ENCODE results near the gene PTGR3.

PTGR3 gene

DNA sequence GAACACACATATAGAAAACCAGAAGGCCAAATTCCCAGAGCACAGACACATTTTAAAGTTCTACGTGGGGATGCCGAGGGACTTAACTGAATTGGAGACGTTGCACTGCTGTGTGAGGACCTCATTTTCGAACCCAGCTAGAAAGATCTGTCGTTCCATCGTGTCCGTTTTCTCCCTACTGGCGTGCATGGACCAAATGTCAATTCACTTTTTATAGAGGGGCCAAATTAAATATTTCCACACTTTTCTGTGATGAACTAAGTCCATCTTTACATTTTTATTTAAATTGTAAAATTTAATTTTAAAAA lies 966 bp upstream of the PTGR3 start:
- Histone ChIP-seq H2AFZ (ENCODE audit: low read length) (peak overlapping the region; percentile 75), H3K9me3 (ENCODE audit: low read length) (no peaks in the 10 kb centered on the region), H3K4me2 (ENCODE audit: low read length) (peak overlapping the region; percentile 94), H3K9me2 (ENCODE audit: low read depth, low read length) (no peaks in the 10 kb centered on the region), H3K27me3 (ENCODE audit: insufficient read depth, low read length) (0 out of 2 replicates have a peak, but pooled peaks cover 11% of the 10 kb centered on the region), H4K20me1 (ENCODE audit: insufficient read depth, low read length) (no peaks in the 10 kb centered on the region), H3F3A (ENCODE audit: insufficient read depth, low read length) (no peaks in the 10 kb centered on the region; the same call in 1 of the 2 replicates), H3K36me3 (ENCODE audit: insufficient read depth, low read length) (no peaks in the 10 kb centered on the region; the same call in 1 of the 2 replicates), H3K79me2 (ENCODE audit: insufficient read depth, low read length) (no peaks in the 10 kb centered on the region), H3K4me1 (ENCODE audit: insufficient read depth, low read length, severe bottlenecking) (peaks cover 23% of the 10 kb centered on the region), H3K27ac (ENCODE audit: low read depth, low read length, poor library complexity, severe bottlenecking) (peak overlapping the region; percentile 56), H3K9ac (ENCODE audit: low read length) (peak overlapping the region; percentile 79), H3K4me3 (ENCODE audit: low read depth, low read length, poor library complexity, severe bottlenecking) (peak overlapping the region; percentile 94)
- TF ChIP-seq EZH2 (IDR thresholded peaks at IDR 0.05; ENCODE audit: borderline replicate concordance, low read length) = no peak
- TF ChIP-seq, protein P1, sequence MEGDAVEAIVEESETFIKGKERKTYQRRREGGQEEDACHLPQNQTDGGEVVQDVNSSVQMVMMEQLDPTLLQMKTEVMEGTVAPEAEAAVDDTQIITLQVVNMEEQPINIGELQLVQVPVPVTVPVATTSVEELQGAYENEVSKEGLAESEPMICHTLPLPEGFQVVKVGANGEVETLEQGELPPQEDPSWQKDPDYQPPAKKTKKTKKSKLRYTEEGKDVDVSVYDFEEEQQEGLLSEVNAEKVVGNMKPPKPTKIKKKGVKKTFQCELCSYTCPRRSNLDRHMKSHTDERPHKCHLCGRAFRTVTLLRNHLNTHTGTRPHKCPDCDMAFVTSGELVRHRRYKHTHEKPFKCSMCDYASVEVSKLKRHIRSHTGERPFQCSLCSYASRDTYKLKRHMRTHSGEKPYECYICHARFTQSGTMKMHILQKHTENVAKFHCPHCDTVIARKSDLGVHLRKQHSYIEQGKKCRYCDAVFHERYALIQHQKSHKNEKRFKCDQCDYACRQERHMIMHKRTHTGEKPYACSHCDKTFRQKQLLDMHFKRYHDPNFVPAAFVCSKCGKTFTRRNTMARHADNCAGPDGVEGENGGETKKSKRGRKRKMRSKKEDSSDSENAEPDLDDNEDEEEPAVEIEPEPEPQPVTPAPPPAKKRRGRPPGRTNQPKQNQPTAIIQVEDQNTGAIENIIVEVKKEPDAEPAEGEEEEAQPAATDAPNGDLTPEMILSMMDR (IDR thresholded peaks at IDR 0.05; ENCODE audit: low read length) = no peak

DNA sequence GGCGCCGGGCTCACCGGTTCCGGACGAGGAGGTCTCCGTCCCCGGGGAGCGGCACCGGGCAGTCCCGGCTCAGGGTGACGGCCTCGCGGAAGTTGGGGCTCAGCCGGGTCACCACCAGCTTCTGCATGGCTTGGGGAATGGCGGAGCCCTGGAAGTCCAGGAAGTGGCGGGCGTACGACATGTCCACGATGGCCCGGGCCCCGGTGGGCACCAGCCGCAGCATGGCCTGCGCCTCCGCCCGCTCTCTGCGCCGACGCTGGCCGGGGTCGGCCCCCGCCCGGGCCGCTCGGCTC lies 157 bp downstream of the PTGR3 start:
- H3K9ac ChIP-seq (ENCODE audit: low read length) = peak overlapping the region; percentile 79
- H3K9me2 ChIP-seq (ENCODE audit: low read depth, low read length) = no peaks in the 10 kb centered on the region
- H3K4me2 ChIP-seq (ENCODE audit: low read length) = peak overlapping the region; percentile 94
- 0 out of 2 replicates have a peak, but pooled peaks cover 6% of the 10 kb centered on the region for H3K27me3 ChIP-seq (ENCODE audit: insufficient read depth, low read length)
- H3K79me2 ChIP-seq (ENCODE audit: insufficient read depth, low read length) = no peaks in the 10 kb centered on the region
- no peaks in the 10 kb centered on the region for H3K36me3 ChIP-seq (ENCODE audit: insufficient read depth, low read length)
- peak overlapping the region; percentile 94 for H3K4me3 ChIP-seq (ENCODE audit: low read depth, low read length, poor library complexity, severe bottlenecking)
- no peak overlapping the region for H2AFZ ChIP-seq (ENCODE audit: low read length)
- H3F3A ChIP-seq (ENCODE audit: insufficient read depth, low read length) = no peaks in the 10 kb centered on the region; the same call in 1 of the 2 replicates
- no peak overlapping the region for H3K27ac ChIP-seq (ENCODE audit: low read depth, low read length, poor library complexity, severe bottlenecking)
- H3K4me1 ChIP-seq (ENCODE audit: insufficient read depth, low read length, severe bottlenecking) = peaks cover 23% of the 10 kb centered on the region
- H3K9me3 ChIP-seq (ENCODE audit: low read length) = no peaks in the 10 kb centered on the region
- TF ChIP-seq EZH2 (IDR thresholded peaks at IDR 0.05; ENCODE audit: borderline replicate concordance, low read length) = no peak
- TF ChIP-seq, protein P1 (IDR thresholded peaks at IDR 0.05; ENCODE audit: low read length) = no peak
- H4K20me1 ChIP-seq (ENCODE audit: insufficient read depth, low read length) = no peaks in the 10 kb centered on the region

DNA sequence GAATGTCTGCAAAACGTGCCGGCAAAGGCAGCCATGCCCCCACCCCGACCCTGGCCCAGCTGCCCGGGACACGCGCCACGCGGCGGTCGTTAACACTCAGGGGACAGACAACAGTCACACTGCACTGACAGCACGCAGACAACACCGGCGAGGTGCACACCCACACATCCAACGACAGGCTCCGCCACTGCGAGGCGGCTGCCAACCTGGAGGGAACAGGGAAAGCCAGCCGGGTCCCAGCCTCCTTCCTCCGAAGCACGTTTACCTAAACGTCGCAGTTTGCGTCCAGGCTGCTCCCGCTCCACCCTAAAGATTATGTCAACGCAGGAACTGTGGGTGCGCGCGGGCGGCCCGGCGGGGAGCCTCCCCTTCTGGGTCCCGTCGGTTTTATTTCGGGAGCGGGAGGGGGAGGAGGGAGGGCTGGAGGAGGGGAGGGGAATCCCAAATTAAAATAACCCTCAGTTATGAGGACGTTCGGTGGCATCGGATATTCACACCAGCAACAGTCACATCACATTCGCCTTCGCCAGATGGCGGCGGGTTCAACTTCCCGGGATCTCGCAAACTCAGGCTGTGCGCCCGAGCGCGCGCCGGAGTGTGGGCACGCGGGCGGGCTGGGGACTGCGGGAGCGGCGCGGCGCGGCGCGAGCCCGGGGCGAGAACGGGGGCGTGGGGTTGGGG lies 644 bp downstream of the PTGR3 start:
- Histone ChIP-seq H4K20me1 (ENCODE audit: insufficient read depth, low read length) (no peaks in the 10 kb centered on the region), H3K4me1 (ENCODE audit: insufficient read depth, low read length, severe bottlenecking) (peaks cover 23% of the 10 kb centered on the region), H3K36me3 (ENCODE audit: insufficient read depth, low read length) (no peaks in the 10 kb centered on the region), H2AFZ (ENCODE audit: low read length) (no peak overlapping the region), H3K27ac (ENCODE audit: low read depth, low read length, poor library complexity, severe bottlenecking) (no peak overlapping the region), H3K27me3 (ENCODE audit: insufficient read depth, low read length) (0 out of 2 replicates have a peak, but pooled peaks cover 5% of the 10 kb centered on the region), H3K4me3 (ENCODE audit: low read depth, low read length, poor library complexity, severe bottlenecking) (peak overlapping the region; percentile 94), H3F3A (ENCODE audit: insufficient read depth, low read length) (no peaks in the 10 kb centered on the region; the same call in 1 of the 2 replicates), H3K9me3 (ENCODE audit: low read length) (no peaks in the 10 kb centered on the region), H3K4me2 (ENCODE audit: low read length) (peak overlapping the region; percentile 94), H3K9ac (ENCODE audit: low read length) (peak overlapping the region; percentile 79), H3K9me2 (ENCODE audit: low read depth, low read length) (no peaks in the 10 kb centered on the region), H3K79me2 (ENCODE audit: insufficient read depth, low read length) (no peaks in the 10 kb centered on the region)
- no peak for TF ChIP-seq EZH2 (IDR thresholded peaks at IDR 0.05; ENCODE audit: borderline replicate concordance, low read length)
- TF ChIP-seq, protein P1 (IDR thresholded peaks at IDR 0.05; ENCODE audit: low read length) = no peak

Measured in OCI-LY1 (cell line).